Measurements from ENCODE around the gene SHISA6.

The SHISA6 gene

GRCh38 chr17:11404431-11405276, 163.6 kb downstream of the SHISA6 start:
- in situ Hi-C loops (cut with MboI; ENCODE audit: low sequenced_read_pairs, unreplicated experiment), result no loop called here
- no peak for TF ChIP-seq CTCF (IDR thresholded peaks at IDR 0.05; ENCODE audit: borderline replicate concordance, control extremely low read depth, extremely low read depth, insufficient read depth, missing control alignments)
- no peak for DNase-seq (ENCODE audit: low spot score)

GRCh38 chr17:11406716-11407115, 165.7 kb downstream of the SHISA6 start:
- no peak for TF ChIP-seq CTCF (IDR thresholded peaks at IDR 0.05; ENCODE audit: borderline replicate concordance, control extremely low read depth, extremely low read depth, insufficient read depth, missing control alignments)
- in situ Hi-C loops (cut with MboI; ENCODE audit: low sequenced_read_pairs, unreplicated experiment), result no loop called here
- DNase-seq (ENCODE audit: low spot score), result no peak

- no peak for DNase-seq (ENCODE audit: low spot score)
- TF ChIP-seq CTCF (IDR thresholded peaks at IDR 0.05; ENCODE audit: borderline replicate concordance, control extremely low read depth, extremely low read depth, insufficient read depth, missing control alignments), result no peak
- in situ Hi-C loops (cut with MboI; ENCODE audit: low sequenced_read_pairs, unreplicated experiment), result no loop called here
These were observed 171.6 kb downstream of the SHISA6 start for GRCh38 chr17:11412654-11413053.

- no peak for DNase-seq (ENCODE audit: low spot score)
- in situ Hi-C loops (cut with MboI; ENCODE audit: low sequenced_read_pairs, unreplicated experiment), result no loop called here
- no peak for TF ChIP-seq CTCF (IDR thresholded peaks at IDR 0.05; ENCODE audit: borderline replicate concordance, control extremely low read depth, extremely low read depth, insufficient read depth, missing control alignments)
These were observed 177.3 kb downstream of the SHISA6 start for GRCh38 chr17:11418342-11418741.

GRCh38 chr17:11430751-11431150, 189.7 kb downstream of the SHISA6 start:
- no peak for DNase-seq (ENCODE audit: low spot score)
- in situ Hi-C loops (cut with MboI; ENCODE audit: low sequenced_read_pairs, unreplicated experiment), result no loop called here
- TF ChIP-seq CTCF (IDR thresholded peaks at IDR 0.05; ENCODE audit: borderline replicate concordance, control extremely low read depth, extremely low read depth, insufficient read depth, missing control alignments), result no peak

GRCh38 chr17:11438673-11439072, 197.7 kb downstream of the SHISA6 start:
- no peak for DNase-seq (ENCODE audit: low spot score)
- no peak for TF ChIP-seq CTCF (IDR thresholded peaks at IDR 0.05; ENCODE audit: borderline replicate concordance, control extremely low read depth, extremely low read depth, insufficient read depth, missing control alignments)
- in situ Hi-C loops (cut with MboI; ENCODE audit: low sequenced_read_pairs, unreplicated experiment), result no loop called here

Data from GM13976 (cell line).